ENCODE results near the gene CCDC85C. TPM values are rescaled to one million over a fixed set of nuclear protein-coding genes. Genes with fewer than 3 reads are reported as not detected.

The CCDC85C gene
- total RNA-seq, 1 donor from 2014 or later, result 4.4 TPM

DNA sequence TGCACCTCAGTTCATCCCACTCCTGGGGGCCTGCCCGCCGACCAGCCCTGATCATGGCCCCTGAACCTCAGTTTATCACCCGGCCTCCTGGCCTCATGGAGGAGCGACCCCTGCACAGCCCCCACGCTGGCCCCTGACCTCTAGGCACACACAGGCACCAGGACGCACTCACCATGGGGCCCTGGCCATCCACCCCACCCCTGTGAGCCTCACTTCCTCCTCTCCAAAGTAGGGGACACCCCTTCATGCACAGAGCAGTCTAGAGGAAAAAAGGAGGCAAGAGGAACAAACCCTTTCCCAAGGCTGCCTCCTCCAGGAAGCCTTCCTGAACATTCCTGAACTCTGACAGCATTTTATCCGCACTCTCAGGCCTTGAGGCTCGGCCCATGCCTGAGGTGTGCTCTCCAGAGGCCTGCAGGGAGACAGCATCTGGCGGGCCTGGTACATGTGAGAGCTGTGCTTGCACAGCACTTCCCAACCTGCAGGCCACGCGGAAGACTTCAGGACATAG lies 83.4 kb downstream of the CCDC85C start:
- no peaks in the 10 kb centered on the region for H3K36me3 Mint-ChIP-seq (ENCODE audit: unreplicated experiment)
- no peaks in the 10 kb centered on the region for H3K9me3 Mint-ChIP-seq (ENCODE audit: unreplicated experiment)
- peaks cover 30% of the 10 kb centered on the region for H3K4me1 Mint-ChIP-seq (ENCODE audit: unreplicated experiment)
- TF ChIP-seq, protein P1, sequence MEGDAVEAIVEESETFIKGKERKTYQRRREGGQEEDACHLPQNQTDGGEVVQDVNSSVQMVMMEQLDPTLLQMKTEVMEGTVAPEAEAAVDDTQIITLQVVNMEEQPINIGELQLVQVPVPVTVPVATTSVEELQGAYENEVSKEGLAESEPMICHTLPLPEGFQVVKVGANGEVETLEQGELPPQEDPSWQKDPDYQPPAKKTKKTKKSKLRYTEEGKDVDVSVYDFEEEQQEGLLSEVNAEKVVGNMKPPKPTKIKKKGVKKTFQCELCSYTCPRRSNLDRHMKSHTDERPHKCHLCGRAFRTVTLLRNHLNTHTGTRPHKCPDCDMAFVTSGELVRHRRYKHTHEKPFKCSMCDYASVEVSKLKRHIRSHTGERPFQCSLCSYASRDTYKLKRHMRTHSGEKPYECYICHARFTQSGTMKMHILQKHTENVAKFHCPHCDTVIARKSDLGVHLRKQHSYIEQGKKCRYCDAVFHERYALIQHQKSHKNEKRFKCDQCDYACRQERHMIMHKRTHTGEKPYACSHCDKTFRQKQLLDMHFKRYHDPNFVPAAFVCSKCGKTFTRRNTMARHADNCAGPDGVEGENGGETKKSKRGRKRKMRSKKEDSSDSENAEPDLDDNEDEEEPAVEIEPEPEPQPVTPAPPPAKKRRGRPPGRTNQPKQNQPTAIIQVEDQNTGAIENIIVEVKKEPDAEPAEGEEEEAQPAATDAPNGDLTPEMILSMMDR (IDR thresholded peaks at IDR 0.05), result no peak
- DNase-seq (ENCODE audit: extremely low spot score, unreplicated experiment), result no peak
- H3K4me3 Mint-ChIP-seq (ENCODE audit: unreplicated experiment), result no peak overlapping the region
- no peaks in the 10 kb centered on the region for H3K27me3 Mint-ChIP-seq (ENCODE audit: unreplicated experiment)
- no peak overlapping the region for H3K27ac Mint-ChIP-seq (ENCODE audit: unreplicated experiment)

DNA sequence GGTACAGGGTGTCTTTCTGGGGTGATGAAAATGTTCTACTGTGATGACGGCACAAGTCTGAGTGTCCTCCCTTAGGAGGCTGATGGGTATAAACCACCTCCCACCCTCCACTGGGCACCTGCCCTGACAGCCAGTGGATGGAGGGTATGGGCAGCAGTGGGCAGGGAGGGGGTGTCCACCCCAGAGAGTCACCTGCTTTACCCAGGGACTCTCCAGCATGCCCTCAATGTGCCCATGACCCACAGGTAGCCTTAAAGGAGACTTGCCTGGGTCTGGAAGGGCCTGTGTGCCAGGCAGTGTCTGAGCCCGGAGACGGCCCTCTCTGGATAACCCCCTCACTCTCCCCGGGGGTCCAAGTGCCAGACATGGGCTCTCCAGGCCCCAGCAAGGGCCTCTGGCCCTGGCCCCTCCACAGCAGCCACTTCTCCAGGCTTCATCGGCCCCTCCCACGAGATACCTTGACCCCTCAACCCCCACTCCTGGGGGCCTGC lies 84.0 kb downstream of the CCDC85C start:
- Mint-ChIP-seq H3K27me3 (ENCODE audit: unreplicated experiment) (no peaks in the 10 kb centered on the region), H3K9me3 (ENCODE audit: unreplicated experiment) (no peaks in the 10 kb centered on the region), H3K27ac (ENCODE audit: unreplicated experiment) (no peak overlapping the region), H3K36me3 (ENCODE audit: unreplicated experiment) (no peaks in the 10 kb centered on the region), H3K4me3 (ENCODE audit: unreplicated experiment) (no peak overlapping the region), H3K4me1 (ENCODE audit: unreplicated experiment) (peaks cover 25% of the 10 kb centered on the region)
- DNase-seq (ENCODE audit: extremely low spot score, unreplicated experiment), result no peak
- TF ChIP-seq, protein P1 (IDR thresholded peaks at IDR 0.05), result no peak

DNA sequence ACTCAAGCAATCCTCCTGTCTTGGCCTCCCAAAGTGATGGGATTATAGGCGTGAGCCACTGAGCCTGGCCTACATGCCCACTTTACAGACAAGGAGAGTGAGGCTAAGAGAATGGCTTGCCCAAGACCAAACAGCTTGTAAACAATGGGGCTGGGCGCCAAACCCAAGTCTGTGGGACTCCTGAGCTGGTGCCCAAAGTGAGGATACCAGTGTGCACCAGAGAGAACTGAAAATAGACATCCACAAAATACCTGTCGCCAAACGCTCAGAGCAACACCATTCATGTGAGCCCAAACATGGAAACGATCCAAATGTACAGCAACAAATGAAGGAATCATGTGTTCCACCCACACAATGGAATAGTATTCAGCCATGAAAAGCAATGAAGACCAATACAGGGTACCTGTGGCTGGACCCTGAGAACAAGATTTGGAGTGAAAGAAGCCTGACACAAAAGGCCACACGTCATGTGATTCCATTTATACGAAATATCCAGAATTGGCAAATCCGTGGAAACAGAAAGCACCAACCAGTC lies 84.6 kb downstream of the CCDC85C start:
- Mint-ChIP-seq H3K36me3 (ENCODE audit: unreplicated experiment) (no peaks in the 10 kb centered on the region), H3K4me3 (ENCODE audit: unreplicated experiment) (no peak overlapping the region), H3K4me1 (ENCODE audit: unreplicated experiment) (peaks cover 19% of the 10 kb centered on the region), H3K27me3 (ENCODE audit: unreplicated experiment) (no peaks in the 10 kb centered on the region), H3K9me3 (ENCODE audit: unreplicated experiment) (no peaks in the 10 kb centered on the region), H3K27ac (ENCODE audit: unreplicated experiment) (no peak overlapping the region)
- TF ChIP-seq, protein P1 (IDR thresholded peaks at IDR 0.05), result no peak
- no peak for DNase-seq (ENCODE audit: extremely low spot score, unreplicated experiment)

DNA sequence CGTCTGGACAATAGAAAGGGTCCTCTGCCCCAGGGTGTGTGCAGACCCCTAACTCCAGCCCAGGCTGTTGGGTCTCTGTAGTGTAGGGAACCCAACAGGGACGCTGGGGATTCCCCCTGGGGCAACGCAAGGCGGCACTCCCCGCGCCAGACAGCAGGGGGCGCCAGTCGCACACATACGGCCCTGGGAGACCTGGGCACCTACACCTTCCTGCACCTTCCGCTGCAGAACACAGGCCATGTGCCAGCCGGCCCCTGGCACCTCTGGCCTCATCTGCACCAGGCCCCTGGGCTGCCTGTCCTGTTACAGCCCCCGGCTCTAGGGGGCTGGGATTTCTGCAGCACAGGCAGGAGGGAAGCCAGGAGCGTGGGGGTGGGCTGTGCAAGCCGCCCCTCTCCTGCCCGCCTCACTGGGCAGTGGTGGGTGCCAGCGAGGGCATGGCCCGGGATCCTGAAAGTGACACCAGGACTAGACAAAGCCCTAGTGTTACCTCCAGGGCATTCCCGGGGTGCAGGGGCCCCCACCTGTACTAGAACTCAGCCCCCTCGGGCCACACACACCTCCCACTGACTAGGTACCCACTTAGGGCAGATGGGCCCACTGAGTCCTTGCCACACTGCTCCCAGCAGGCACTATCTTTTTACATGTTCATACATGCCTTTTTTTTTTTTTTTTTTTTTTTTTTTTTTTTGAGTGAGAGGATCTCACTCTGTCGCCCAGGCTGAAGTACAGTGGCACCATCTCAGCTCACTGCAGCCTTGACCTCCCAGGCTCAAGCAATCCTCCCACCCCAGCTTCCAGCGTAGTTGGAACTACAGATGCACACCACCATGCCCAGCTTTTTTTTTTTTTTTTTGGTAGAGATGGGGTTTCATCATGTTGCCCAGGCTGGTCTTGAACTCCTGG lies 85.3 kb downstream of the CCDC85C start:
- DNase-seq (ENCODE audit: extremely low spot score, unreplicated experiment), result peak; percentile 93

More for the DNA sequence above, 85.3 kb downstream of the CCDC85C start:
- Mint-ChIP-seq H3K4me1 (ENCODE audit: unreplicated experiment) (peaks cover 20% of the 10 kb centered on the region), H3K4me3 (ENCODE audit: unreplicated experiment) (no peak overlapping the region), H3K9me3 (ENCODE audit: unreplicated experiment) (no peaks in the 10 kb centered on the region), H3K27ac (ENCODE audit: unreplicated experiment) (no peak overlapping the region), H3K36me3 (ENCODE audit: unreplicated experiment) (no peaks in the 10 kb centered on the region), H3K27me3 (ENCODE audit: unreplicated experiment) (no peaks in the 10 kb centered on the region)
- TF ChIP-seq, protein P1 (IDR thresholded peaks at IDR 0.05), result peak; percentile 99
